GM10266 (cell line): ENCODE data around the gene SKAP1.
"Not testable (repeated sequence)": the region's sequence is repeated elsewhere in the genome, so short reads cannot be mapped to it uniquely, and the experiment has no call there.

Experiments used
- DNase-seq: peaks from one replicate; pipeline ENCODE4 v3.0.0; 2012; ENCODE audit errors: extremely low spot score
- CTCF ChIP-seq: IDR thresholded peaks from 2 replicates; pipeline ENCODE4 v1.5.1; 2012; ENCODE audit warnings: mild to moderate bottlenecking, low read depth; ENCODE audit not compliant: control insufficient read depth, insufficient read depth; ENCODE audit errors: missing control alignments

Gene SKAP1

GRCh38 chr17:48250949-48251348 is 179.1 kb downstream of the SKAP1 start:
- DNase-seq = no peak
- TF ChIP-seq CTCF = no peak

GRCh38 chr17:48250059-48250458 is 180.0 kb downstream of the SKAP1 start:
- DNase-seq = not testable (repeated sequence)

DNA sequence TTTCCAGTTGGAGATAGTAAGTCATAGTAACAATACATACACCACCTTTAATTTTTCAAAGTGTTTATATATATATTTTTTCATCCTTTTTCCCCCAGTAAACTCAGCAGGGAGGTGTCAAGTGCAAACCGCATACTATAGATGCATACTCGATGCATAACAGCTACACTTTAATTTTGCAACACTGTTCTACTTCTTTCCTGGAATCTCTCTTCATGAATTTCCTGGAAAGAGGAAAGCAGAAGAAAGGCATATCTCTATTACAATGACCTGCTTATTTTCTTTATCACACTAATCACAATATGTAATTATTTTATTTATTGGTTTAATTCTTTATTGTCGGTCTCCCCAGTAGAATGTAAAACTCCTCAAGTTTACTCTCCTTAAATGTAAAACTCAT is 182.4 kb downstream of the SKAP1 start:
- TF ChIP-seq CTCF = no peak
- no peak for DNase-seq

GRCh38 chr17:48247038-48247437 is 183.0 kb downstream of the SKAP1 start:
- no peak for TF ChIP-seq CTCF

DNA sequence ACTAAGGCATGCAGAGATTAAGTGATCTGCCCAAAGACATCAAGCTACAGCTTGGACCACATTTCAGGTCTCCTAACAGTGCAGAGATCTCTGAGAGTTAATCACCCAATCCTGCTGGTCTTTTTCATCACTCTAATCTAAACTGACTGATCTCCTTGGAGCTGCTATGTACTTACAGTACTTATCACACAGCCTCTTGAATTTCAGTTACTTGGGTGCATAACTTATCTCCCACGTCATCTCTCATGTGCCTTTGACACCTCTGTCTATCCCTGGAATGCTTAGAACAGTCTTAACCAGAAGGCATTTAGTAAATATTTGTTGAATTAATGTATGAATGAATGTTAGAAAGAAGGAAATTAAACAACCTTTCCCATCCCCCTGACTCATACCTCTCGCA is 183.4 kb downstream of the SKAP1 start:
- DNase-seq = no peak
- no peak for TF ChIP-seq CTCF

More at GRCh38 chr17:48247038-48247437, 183.0 kb downstream of the SKAP1 start:
- DNase-seq = no peak

DNA sequence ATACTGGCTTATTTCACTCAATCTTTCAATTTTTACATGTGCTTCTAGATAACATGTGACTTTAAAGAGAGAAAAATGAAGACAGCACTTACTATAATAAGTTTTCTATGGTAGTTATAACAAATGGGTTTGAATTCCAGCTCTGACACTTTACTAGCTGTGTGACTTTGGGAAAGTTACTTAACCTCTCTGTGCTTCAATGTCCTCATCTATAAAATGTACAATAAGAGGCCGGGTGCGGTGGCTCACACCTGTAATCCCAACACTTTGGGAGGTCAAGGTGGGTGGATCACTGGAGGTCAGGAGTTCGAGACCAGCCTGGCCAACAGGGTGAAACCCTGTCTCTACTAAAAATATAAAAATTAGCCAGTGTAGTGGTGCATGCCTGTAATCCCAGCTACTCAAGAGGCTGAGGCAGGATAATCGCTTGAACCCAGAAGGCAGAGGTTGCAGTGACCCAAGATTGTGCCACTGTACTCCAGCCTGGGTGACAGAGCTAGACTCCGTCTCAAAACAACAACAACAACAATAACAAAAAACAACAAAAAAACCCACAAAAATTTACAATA is 184.5 kb downstream of the SKAP1 start:
- DNase-seq = not testable (repeated sequence)

- no peak for DNase-seq
- TF ChIP-seq CTCF = no peak
Measured at GRCh38 chr17:48244814-48245213, 185.2 kb downstream of the SKAP1 start.

- TF ChIP-seq CTCF = no peak
- DNase-seq = no peak
Measured at GRCh38 chr17:48244121-48244711, 185.8 kb downstream of the SKAP1 start.
